ENCODE data around the gene ZIC1.

DNA sequence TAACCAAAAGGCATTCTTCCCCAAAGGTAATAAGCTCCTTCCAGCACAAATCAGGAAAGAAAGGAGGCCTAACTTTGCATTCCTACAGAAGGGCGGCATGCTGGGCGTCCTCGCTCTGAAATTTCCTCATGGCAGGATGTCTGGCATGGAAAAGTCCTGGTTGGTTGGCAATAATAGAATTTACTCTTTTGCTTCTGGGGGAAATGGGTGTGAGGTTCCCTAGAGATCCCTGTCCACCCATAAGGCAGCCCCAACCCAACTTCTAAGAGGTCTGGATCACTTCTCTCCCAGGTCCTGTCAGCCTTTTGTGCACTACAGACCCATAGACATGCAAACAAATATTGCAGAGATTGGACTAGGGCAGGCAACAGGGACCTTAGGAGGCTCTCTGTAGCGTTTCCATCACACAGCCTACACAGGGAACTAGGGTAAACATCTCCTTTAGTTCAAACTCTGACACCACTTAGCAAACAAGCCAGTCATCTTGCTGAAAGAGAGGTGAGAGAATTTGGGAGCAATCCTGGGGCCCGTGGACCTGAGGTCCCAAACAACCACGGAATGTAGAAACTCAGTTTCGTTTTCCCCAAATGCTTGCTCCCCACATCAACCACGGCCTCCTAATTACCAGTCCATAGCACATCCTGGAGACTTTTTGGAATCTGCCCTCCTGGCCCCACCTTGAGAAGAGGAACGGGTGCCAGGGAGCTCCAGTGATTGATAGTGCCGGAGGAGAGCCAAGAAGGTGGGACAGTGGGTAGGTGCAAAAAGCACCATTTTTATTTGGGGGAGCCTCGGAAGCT, 5.0 kb upstream of the ZIC1 start:
- TF ChIP-seq, protein P1, sequence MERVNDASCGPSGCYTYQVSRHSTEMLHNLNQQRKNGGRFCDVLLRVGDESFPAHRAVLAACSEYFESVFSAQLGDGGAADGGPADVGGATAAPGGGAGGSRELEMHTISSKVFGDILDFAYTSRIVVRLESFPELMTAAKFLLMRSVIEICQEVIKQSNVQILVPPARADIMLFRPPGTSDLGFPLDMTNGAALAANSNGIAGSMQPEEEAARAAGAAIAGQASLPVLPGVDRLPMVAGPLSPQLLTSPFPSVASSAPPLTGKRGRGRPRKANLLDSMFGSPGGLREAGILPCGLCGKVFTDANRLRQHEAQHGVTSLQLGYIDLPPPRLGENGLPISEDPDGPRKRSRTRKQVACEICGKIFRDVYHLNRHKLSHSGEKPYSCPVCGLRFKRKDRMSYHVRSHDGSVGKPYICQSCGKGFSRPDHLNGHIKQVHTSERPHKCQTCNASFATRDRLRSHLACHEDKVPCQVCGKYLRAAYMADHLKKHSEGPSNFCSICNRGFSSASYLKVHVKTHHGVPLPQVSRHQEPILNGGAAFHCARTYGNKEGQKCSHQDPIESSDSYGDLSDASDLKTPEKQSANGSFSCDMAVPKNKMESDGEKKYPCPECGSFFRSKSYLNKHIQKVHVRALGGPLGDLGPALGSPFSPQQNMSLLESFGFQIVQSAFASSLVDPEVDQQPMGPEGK (CRISPR knock-in tag; IDR thresholded peaks at IDR 0.05; ENCODE audit: borderline replicate concordance), result no peak
- no peak for TF ChIP-seq ISL1 (CRISPR knock-in tag; IDR thresholded peaks at IDR 0.05)
- no peak for TF ChIP-seq ZC3H10 (CRISPR knock-in tag; IDR thresholded peaks at IDR 0.05)
